Spleen (tissue), 11 donors: ENCODE results near the gene DEFB108B. TPM values are rescaled to one million over a fixed set of nuclear protein-coding genes. Genes with fewer than 3 reads are reported as not detected.
"Not testable (repeated sequence)": the region's sequence is repeated elsewhere in the genome, so short reads cannot be mapped to it uniquely, and the experiment has no call there.

ENCODE experiments used
- DNase-seq: peaks from one replicate; pipeline ENCODE4 v3.0.0-alpha.2; 2020
- H3K27ac ChIP-seq, 8 donors: fragments of 200-600 bp; sonication (generic) in 7 of 8; 1 replicate in 4 of 8; 2 replicates in 4 of 8; pipeline versions ENCODE4 v1.5.0 to v1.8.0; 2016 to 2021; ENCODE audit warnings: inconsistent platforms in 4 of 8, mild to moderate bottlenecking in 4 of 8, moderate library complexity in 1 of 8
- H3K27me3 ChIP-seq, 7 donors: fragments of 200-600 bp; sonication (generic) in 6 of 7; replicated peaks in 1 of 7; 1 replicate in 4 of 7; 2 replicates in 3 of 7; pipeline versions ENCODE4 v1.5.0 to v1.8.0; 2016 to 2021; ENCODE audit warnings: inconsistent platforms in 3 of 7, mild to moderate bottlenecking in 1 of 7
- H3K36me3 ChIP-seq, 6 donors: fragments of 200-600 bp; sonication (generic) in 5 of 6; 1 replicate in 4 of 6; 2 replicates in 2 of 6; pipeline versions ENCODE4 v1.5.0 to v1.8.0; 2016 to 2021; ENCODE audit warnings: inconsistent platforms in 2 of 6
- H3K4me1 ChIP-seq, 6 donors: fragments of 200-600 bp; sonication (generic) in 5 of 6; 1 replicate in 3 of 6; 2 replicates in 3 of 6; pipeline versions ENCODE4 v1.5.0 to v1.8.0; 2016 to 2021; ENCODE audit warnings: inconsistent platforms in 3 of 6
- H3K4me3 ChIP-seq, 8 donors: fragments of 200-600 bp; sonication (generic) in 7 of 8; 1 replicate in 4 of 8; 2 replicates in 4 of 8; pipeline versions ENCODE4 v1.5.0 to v1.8.0; 2016 to 2021; ENCODE audit warnings: inconsistent platforms in 4 of 8, mild to moderate bottlenecking in 4 of 8, moderate library complexity in 2 of 8
- H3K9me3 ChIP-seq, 8 donors: fragments of 200-600 bp; sonication (generic) in 7 of 8; 1 replicate in 4 of 8; 2 replicates in 4 of 8; pipeline versions ENCODE4 v1.5.0 to v1.8.0; 2016 to 2021; ENCODE audit warnings: inconsistent platforms in 4 of 8
- POLR2A ChIP-seq, 3 donors: fragments of 450-650 bp; IDR thresholded peaks; one replicate each; pipeline ENCODE4 v1.5.1; 2017; ENCODE audit warnings: antibody characterized with exemption in 3 of 3, mild to moderate bottlenecking in 1 of 3
- POLR2AphosphoS5 ChIP-seq, 3 donors: sonication (generic); formaldehyde crosslinking; IDR thresholded peaks; one replicate each; pipeline ENCODE4 v1.5.1; 2017; ENCODE audit warnings: antibody characterized with exemption in 3 of 3
- WGBS, 5 donors: extraction: QIAGEN DNeasy Blood & Tissue Kit in 3 of 5; methylation state at CpG; one replicate each; pipeline versions ENCODE4 v1.1.5 to v1.1.7; 2013 to 2018; 5-methylcytosine and 5-hydroxymethylcytosine counted together
- intact Hi-C: fragments of 100-400 bp; cut with DNase I; formaldehyde crosslinking; loops from one replicate; pipeline ENCODE4 v1.15.0; 2023; ENCODE audit warnings: low total_unique reads
- polyA plus RNA-seq, 3 donors: library from polyadenylated mRNA; stranded (reverse); fragments of 200-250 nt; gene quantifications; one replicate each; pipeline ENCODE4 v1.2.1, GENCODE V29; 2013
- total RNA-seq, 7 donors: library from RNA; depleted of rRNA in 3 of 7; stranded (reverse); fragments of >200 nt in 3 of 7; fragmentation: NEBNext Ultra II Directional in 4 of 7; extraction: Animal tissue kit (Norgen Biotek cat#: 25700) in 4 of 7; gene quantifications; one replicate each; pipeline versions ENCODE4 v1.1.0 to v1.2.1, GENCODE V29; 2016 to 2021
- TF ChIP-seq, protein P1 (sequence below), 11 experiments: fragments of 200-600 bp in 7 of 11; fragments of 450-650 bp in 4 of 11; sonication (generic) in 4 of 11; IDR thresholded peaks in 8 of 11; conservative IDR thresholded peaks in 3 of 11; 1 replicate in 7 of 11; 2 replicates in 4 of 11; pipeline versions ENCODE4 v1.4.0 to v1.8.0; 2016 to 2021; ENCODE audit warnings: antibody characterized with exemption in 11 of 11, inconsistent platforms in 4 of 11, mild to moderate bottlenecking in 1 of 11
- donor health status: healthy with polysubstance abuse.
- donor health status: DM: no; HTN: no; CAD: no; lungs with moderate emphysema.
- donor health status: DM: no; HTN: no; CAD: no.
- donor health status: Bipolar disorder and iron deficiency.
- donor health status: healthy.
- donor health status: DM: no; HTN: no; CAD: no.
- donor health status: DM: yes; HTN: yes; CAD: no.

DEFB108B gene
- total and polyA plus RNA-seq, 10 donors: not detected

DNA sequence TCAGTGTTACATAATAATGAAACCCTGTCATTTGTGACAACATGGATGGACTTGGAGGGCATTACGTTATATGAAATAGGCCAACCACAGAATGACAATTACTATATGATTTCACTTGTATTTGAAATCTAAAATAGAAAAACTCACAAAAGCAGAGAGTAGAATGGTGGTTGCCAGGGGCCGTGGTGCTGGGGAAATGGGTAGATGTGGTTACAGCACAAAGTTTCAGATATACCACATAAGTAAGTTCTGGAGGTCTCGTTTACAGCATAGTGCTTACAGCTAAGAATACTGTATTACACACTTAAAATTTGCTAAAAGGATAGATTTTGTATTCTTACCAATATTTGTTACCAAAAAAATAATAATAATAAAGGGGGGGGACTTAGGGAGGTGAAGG is 3.3 kb upstream of the DEFB108B start:
- H3K9me3 ChIP-seq, H3K36me3 ChIP-seq, H3K4me3 ChIP-seq, H3K27ac ChIP-seq, DNase-seq, H3K27me3 ChIP-seq, H3K4me1 ChIP-seq, intact Hi-C loops: not testable (repeated sequence)
- 46 to 83% (median 55%) methylated on average over 3 of the region's 3 CpGs for WGBS, 5 donors

DNA sequence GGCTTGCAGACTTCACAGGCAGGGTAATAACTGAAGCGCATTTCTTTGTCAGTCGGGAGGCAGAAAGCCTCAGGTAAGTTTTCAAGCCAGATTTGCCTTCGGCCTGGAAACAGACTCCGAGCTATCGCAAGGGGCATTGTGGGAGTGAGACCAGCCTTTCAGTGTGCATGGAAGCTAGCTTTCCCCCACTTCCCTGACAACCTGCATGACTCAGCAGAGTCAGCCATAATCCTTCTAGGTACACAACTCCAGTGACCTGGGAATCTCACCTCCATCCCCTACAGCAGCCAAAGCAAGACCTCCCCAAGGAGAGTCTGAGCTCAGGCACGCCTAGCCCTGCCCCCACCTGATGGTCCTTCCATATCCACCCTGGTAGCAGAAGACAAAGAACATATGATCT is 9.7 kb downstream of the DEFB108B start:
- H3K4me1 ChIP-seq, H3K4me3 ChIP-seq, intact Hi-C loops, H3K27me3 ChIP-seq, DNase-seq, H3K36me3 ChIP-seq, H3K9me3 ChIP-seq, H3K27ac ChIP-seq: not testable (repeated sequence)
- WGBS, 5 donors: 81 to 94% (median 91%) methylated on average over 6 of the region's 6 CpGs

DNA sequence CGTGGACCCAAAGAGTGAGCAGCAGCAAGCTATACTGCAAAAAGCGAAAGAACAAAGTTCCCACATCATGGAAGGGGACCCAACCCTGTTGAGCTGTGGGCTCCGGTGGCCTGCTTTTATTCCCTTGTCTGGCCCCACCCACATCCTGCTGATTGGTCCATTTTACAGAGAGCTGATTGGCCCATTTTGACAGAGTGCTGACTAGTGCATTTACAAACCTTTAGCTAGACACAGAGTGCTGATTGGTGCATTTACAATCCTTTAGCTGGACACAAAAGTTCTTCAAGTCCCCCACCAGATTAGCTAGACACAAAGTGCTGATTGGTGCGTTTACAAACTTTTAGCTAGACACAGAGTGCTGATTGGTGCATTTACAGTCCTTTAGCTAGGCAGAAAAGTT is 10.4 kb downstream of the DEFB108B start:
- H3K27ac ChIP-seq, H3K9me3 ChIP-seq, H3K4me3 ChIP-seq, H3K27me3 ChIP-seq, DNase-seq, intact Hi-C loops, H3K4me1 ChIP-seq, H3K36me3 ChIP-seq: not testable (repeated sequence)
- WGBS, 5 donors: 87 to 98% (median 91%) methylated on average over 4 of the region's 4 CpGs

DNA sequence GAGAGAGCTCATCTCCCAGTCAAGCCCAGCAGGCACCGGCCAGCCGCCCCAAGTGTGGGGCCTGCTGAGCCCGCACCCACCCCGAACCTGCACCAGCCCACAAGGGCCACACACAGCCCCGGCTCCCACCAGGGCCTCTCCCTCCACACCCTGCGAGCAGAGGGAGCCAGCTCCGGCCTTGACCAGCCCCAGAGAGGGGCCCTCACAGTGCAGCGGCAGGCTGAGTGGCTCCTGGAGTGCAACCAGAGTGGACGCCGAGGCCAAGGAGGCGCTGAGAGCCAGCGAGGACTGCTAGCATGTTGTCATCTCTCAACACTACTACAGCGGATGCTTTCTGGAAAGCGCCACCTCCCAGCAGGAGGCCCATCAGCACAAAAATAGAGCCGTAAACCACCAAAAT is 10.9 kb downstream of the DEFB108B start:
- 84 to 100% (median 88%) methylated on average over 9 to 15 of the region's 15 CpGs for WGBS, 5 donors
- no peak overlapping the region for H3K27ac ChIP-seq
- no peaks in the 10 kb centered on the region for H3K36me3 ChIP-seq
- H3K4me3 ChIP-seq: no peak overlapping the region
- intact Hi-C loops: no loop called here
- TF ChIP-seq, protein P1, sequence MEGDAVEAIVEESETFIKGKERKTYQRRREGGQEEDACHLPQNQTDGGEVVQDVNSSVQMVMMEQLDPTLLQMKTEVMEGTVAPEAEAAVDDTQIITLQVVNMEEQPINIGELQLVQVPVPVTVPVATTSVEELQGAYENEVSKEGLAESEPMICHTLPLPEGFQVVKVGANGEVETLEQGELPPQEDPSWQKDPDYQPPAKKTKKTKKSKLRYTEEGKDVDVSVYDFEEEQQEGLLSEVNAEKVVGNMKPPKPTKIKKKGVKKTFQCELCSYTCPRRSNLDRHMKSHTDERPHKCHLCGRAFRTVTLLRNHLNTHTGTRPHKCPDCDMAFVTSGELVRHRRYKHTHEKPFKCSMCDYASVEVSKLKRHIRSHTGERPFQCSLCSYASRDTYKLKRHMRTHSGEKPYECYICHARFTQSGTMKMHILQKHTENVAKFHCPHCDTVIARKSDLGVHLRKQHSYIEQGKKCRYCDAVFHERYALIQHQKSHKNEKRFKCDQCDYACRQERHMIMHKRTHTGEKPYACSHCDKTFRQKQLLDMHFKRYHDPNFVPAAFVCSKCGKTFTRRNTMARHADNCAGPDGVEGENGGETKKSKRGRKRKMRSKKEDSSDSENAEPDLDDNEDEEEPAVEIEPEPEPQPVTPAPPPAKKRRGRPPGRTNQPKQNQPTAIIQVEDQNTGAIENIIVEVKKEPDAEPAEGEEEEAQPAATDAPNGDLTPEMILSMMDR (IDR thresholded peaks at IDR 0.05 in 8 of 11, conservative IDR thresholded peaks at IDR 0.05 in 3 of 11): no peak
- TF ChIP-seq POLR2A (IDR thresholded peaks at IDR 0.05): no peak
- TF ChIP-seq POLR2AphosphoS5 (IDR thresholded peaks at IDR 0.05): no peak
- H3K4me1 ChIP-seq: no peaks in the 10 kb centered on the region
- peaks cover 0 to 11% (median 0%) of the 10 kb centered on the region in 8 donors for H3K9me3 ChIP-seq
- H3K27me3 ChIP-seq: no peaks in the 10 kb centered on the region
- peak; percentile 64 for DNase-seq

DNA sequence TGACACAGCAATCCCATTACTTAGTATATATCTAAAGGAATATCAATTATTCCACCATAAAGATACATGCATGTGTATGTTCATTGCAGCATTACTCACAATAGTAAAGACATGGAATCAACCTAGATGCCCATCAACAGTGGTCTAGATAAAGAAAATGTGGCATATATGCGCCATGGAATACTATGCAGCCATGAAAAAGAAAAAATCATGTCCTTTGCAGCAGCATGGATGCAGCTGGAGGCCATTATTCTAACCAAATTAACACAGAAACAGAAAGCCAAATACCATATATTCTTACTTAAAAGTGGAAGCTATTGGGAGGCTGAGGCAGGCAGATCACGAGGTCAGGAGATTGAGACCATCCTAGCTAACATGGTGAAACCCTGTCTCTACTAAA is 20.9 kb downstream of the DEFB108B start:
- 90 to 98% (median 95%) methylated on average over 2 of the region's 2 CpGs for WGBS, 5 donors
- DNase-seq, intact Hi-C loops, H3K27me3 ChIP-seq, H3K36me3 ChIP-seq, H3K4me1 ChIP-seq, H3K27ac ChIP-seq, H3K4me3 ChIP-seq: not testable (repeated sequence)
- peaks cover 0 to 20% (median 17%) of the 10 kb centered on the region in 8 donors for H3K9me3 ChIP-seq

DNA sequence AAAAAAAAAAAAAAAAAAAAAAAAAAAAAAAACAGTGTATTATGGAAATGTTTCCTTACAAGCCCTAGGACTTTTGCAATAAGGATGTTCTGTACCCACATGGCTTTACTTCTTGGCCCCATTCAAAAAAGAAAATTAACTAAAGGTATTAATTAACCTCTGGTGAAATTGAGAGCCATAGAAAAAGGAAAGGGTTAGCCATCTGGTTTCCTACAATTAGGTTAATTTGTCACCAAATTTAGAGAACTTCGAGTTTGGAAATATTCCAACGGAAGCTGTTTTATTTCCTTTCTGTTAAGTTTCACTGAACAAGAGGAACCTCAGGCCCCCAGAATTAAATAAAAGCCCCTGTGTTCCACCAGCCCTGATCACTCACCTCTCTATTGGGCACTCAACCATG is 22.9 kb downstream of the DEFB108B start:
- 10 to 21% (median 18%) methylated on average over 2 of the region's 2 CpGs for WGBS, 5 donors
- DNase-seq, H3K4me1 ChIP-seq, H3K4me3 ChIP-seq, H3K27ac ChIP-seq, H3K36me3 ChIP-seq, intact Hi-C loops, H3K27me3 ChIP-seq, H3K9me3 ChIP-seq: not testable (repeated sequence)

DNA sequence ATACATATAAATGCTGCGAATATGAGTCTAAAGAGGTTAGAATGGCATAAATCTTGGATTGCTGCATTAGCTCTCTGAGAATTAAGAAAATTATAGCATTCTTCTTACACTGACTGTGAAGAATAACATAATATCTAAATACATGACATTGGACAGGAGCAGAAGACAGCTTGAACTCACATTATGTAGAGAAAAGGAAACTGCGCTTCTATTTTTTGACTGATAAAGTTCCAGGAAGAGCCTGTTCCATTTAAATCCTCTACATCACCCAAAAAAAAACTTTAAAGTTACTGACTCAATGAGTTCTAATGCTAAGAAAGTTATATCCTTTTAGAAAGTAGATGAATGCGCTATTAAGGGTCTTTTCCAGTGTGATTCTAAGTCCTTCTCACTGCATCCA is 27.8 kb downstream of the DEFB108B start:
- H3K4me3 ChIP-seq, intact Hi-C loops, H3K36me3 ChIP-seq, H3K27ac ChIP-seq, H3K27me3 ChIP-seq, H3K9me3 ChIP-seq, DNase-seq, H3K4me1 ChIP-seq: not testable (repeated sequence)
- WGBS, 5 donors: 92 to 98% (median 94%) methylated on average over 3 of the region's 3 CpGs
